T follicular helper cell (primary cell): ENCODE measurements around the gene METRNL.

Source experiments
- DNase-seq: peaks from one replicate; pipeline ENCODE4 v3.0.0-alpha.2; 2020; ENCODE audit warnings: low read depth

Gene METRNL

GRCh38 chr17:83092186-83092585 is 12.8 kb downstream of the METRNL start:
- no peak for DNase-seq

- no peak for DNase-seq
Measured at GRCh38 chr17:83092931-83093330, 13.5 kb downstream of the METRNL start.

- no peak for DNase-seq
Measured at GRCh38 chr17:83093506-83093905, 14.1 kb downstream of the METRNL start.

GRCh38 chr17:83094291-83094690 is 14.9 kb downstream of the METRNL start:
- no peak for DNase-seq

- DNase-seq, result no peak
Measured at GRCh38 chr17:83095016-83095415, 15.6 kb downstream of the METRNL start.

- no peak for DNase-seq
Measured at GRCh38 chr17:83096401-83097224, 17.2 kb downstream of the METRNL start.

- no peak for DNase-seq
Measured at GRCh38 chr17:83097831-83098230, 18.4 kb downstream of the METRNL start.

GRCh38 chr17:83098241-83099085 is 19.1 kb downstream of the METRNL start:
- DNase-seq, result no peak

- no peak for DNase-seq
Measured at GRCh38 chr17:83099086-83099555, 19.7 kb downstream of the METRNL start.

GRCh38 chr17:83099570-83100181 is 20.3 kb downstream of the METRNL start:
- no peak for DNase-seq

- no peak for DNase-seq
Measured at GRCh38 chr17:83100220-83100852, 20.9 kb downstream of the METRNL start.

GRCh38 chr17:83100853-83101391 is 21.5 kb downstream of the METRNL start:
- DNase-seq, result no peak

GRCh38 chr17:83101805-83102480 is 22.5 kb downstream of the METRNL start:
- no peak for DNase-seq

GRCh38 chr17:83103200-83103942 is 24.0 kb downstream of the METRNL start:
- DNase-seq, result no peak

GRCh38 chr17:83103943-83104311 is 24.5 kb downstream of the METRNL start:
- DNase-seq, result no peak

GRCh38 chr17:83104577-83105505 is 25.4 kb downstream of the METRNL start:
- DNase-seq, result no peak

- DNase-seq, result no peak
Measured at GRCh38 chr17:83105512-83105911, 26.1 kb downstream of the METRNL start.

- no peak for DNase-seq
Measured at GRCh38 chr17:83106056-83106588, 26.7 kb downstream of the METRNL start.
